Activated CD4-positive, CD25-positive, alpha-beta regulatory T cell treated with anti-CD3 and anti-CD28 coated beads, Interleukin-2, amount 50 U/mL, for 16 hours (primary cell): ENCODE results near the gene NCOA5.

Source experiments
- DNase-seq: peaks from one replicate; pipeline ENCODE4 v3.0.0-alpha.2; 2020; ENCODE audit warnings: low read depth, low spot score

NCOA5 gene

GRCh38 chr20:46017272-46017671 lies 72.5 kb downstream of the NCOA5 start:
- DNase-seq: no peak

GRCh38 chr20:46014517-46015396 lies 75.0 kb downstream of the NCOA5 start:
- DNase-seq: no peak

DNA sequence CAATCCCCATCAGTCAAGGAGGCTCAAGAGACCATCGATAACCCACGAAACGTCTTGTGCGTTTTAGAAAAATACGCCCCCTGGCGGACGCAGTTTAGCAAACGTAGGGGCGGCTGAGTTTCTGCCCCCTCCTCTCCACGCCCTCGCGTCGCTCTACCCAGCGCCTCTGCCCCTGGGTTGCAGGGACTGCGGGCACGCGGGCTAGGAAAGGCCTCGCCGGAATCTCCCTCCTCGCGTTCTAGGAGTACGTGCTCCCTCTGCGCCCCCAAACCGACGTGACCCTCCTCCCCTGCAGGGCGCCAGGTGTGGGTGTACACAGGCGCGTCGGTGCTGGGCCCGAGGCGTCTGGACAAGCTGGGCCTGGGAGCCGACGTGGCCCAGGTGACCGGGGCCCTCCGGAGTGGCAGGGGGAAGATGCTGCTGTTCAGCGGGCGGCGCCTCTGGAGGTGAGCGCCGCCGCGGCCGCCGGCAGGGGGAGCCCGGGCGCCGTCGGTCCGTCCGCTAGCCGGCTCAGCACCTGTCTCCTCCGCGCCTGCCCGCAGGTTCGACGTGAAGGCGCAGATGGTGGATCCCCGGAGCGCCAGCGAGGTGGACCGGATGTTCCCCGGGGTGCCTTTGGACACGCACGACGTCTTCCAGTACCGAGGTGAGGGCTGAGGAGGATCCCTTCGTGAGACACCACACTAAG lies 75.8 kb downstream of the NCOA5 start:
- DNase-seq: peak; percentile 36

- no peak for DNase-seq
Observed at GRCh38 chr20:46013322-46013828, 76.4 kb downstream of the NCOA5 start.

DNA sequence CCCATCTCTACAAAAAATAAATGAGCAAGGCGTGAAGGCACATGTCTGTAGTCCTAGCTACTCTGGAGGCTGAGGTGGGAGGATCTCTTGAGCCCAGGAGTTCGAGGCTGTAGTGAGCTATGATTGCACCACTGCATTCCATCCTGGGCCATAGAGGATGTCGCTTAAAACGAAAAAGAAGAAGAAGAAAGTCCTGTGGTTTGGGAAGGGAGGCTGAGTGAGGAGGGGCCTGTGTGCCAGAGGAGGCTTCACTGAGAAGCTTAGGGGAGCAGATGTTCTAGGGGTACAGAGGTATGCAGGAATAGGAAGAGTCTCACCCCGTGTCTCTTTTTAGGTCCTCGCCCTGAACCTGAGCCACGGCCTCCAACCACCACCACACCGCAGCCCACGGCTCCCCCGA lies 76.8 kb downstream of the NCOA5 start:
- no peak for DNase-seq

DNA sequence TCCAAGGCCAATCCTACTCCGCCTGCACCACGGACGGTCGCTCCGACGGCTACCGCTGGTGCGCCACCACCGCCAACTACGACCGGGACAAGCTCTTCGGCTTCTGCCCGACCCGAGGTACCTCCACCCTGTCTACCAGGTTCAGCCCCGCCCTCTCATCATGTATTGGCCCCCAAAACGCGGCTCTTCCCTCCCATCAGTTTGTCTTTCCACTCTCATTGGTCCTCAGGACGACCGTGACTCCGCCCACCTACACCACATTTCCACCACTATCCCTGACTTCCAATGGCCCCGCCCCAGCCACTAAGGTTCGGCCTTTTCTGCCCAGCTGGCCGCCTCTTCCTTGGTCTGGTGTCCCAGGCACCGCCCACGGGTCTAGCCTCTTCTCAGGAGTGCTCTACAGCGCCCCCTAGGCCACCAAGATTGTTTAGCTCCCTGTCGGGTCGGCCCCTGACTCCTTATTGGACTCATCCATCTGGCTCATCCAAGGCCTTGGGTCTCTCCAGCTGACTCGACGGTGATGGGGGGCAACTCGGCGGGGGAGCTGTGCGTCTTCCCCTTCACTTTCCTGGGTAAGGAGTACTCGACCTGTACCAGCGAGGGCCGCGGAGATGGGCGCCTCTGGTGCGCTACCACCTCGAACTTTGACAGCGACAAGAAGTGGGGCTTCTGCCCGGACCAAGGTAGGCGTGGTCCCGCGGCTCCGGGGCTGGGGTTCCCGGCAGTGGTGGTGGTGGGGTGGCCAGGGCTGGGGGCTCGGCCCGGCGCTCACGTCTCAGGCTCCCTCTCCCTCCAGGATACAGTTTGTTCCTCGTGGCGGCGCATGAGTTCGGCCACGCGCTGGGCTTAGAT lies 77.9 kb downstream of the NCOA5 start:
- DNase-seq: no peak
